Upper lobe of left lung (tissue), 6 donors: ENCODE results near the gene ATP5PF. TPM values are rescaled to one million over a fixed set of nuclear protein-coding genes. Genes with fewer than 3 reads are reported as not detected.
A peak's percentile ranks its signal among the peaks of the same experiment; 100 is the strongest.

Source experiments
- ATAC-seq, 2 donors: fragments of 200-7000 bp; cut with Tn5 transposase; one replicate each; pipeline ENCODE4 v1.9.1; 2022; ENCODE audit warnings: mild to moderate bottlenecking in 2 of 2, moderate library complexity in 2 of 2; ENCODE audit not compliant: low FRiP score in 2 of 2
- DNase-seq, 2 donors: peaks; one replicate each; pipeline ENCODE4 v3.0.0-alpha.2; 2019 to 2020
- H3K27ac ChIP-seq, 4 donors: fragments of 200-600 bp; sonication (generic); one replicate each; pipeline ENCODE4 v1.5.1; 2016 to 2019
- H3K27me3 ChIP-seq, 4 donors: fragments of 200-600 bp; sonication (generic); one replicate each; pipeline ENCODE4 v1.5.1; 2017 to 2019
- H3K36me3 ChIP-seq, 4 donors: fragments of 200-600 bp; sonication (generic); one replicate each; pipeline ENCODE4 v1.5.1; 2016 to 2019
- H3K4me1 ChIP-seq, 4 donors: fragments of 200-600 bp; sonication (generic); one replicate each; pipeline ENCODE4 v1.5.1; 2018 to 2019
- H3K4me3 ChIP-seq, 4 donors: fragments of 200-600 bp; sonication (generic); one replicate each; pipeline ENCODE4 v1.5.1; 2017 to 2019; ENCODE audit warnings: mild to moderate bottlenecking in 2 of 4, moderate library complexity in 1 of 4
- H3K9me3 ChIP-seq, 4 donors: fragments of 200-600 bp; sonication (generic); one replicate each; pipeline ENCODE4 v1.5.1; 2018 to 2019
- CTCF ChIP-seq, 6 experiments: fragments of 450-650 bp in 4 of 6; fragments of 200-600 bp in 2 of 6; sonication (generic) in 2 of 6; IDR thresholded peaks; one replicate each; pipeline ENCODE4 v1.5.1; 2016 to 2019; ENCODE audit warnings: antibody characterized with exemption in 6 of 6
- EP300 ChIP-seq, 4 donors: sonication (generic); formaldehyde crosslinking; IDR thresholded peaks; one replicate each; pipeline ENCODE4 v1.5.1; 2017; ENCODE audit warnings: antibody characterized with exemption in 4 of 4, control low read depth in 2 of 4
- POLR2A ChIP-seq, 4 donors: fragments of 450-650 bp; IDR thresholded peaks; one replicate each; pipeline ENCODE4 v1.5.1; 2016 to 2017; ENCODE audit warnings: antibody characterized with exemption in 4 of 4, mild to moderate bottlenecking in 2 of 4
- POLR2AphosphoS5 ChIP-seq, 2 donors: sonication (generic); formaldehyde crosslinking; IDR thresholded peaks; one replicate each; pipeline ENCODE4 v1.5.1; 2017; ENCODE audit warnings: antibody characterized with exemption in 2 of 2
- WGBS, 2 donors: methylation state at CpG; one replicate each; pipeline ENCODE4 v1.1.5; 2017 to 2018; 5-methylcytosine and 5-hydroxymethylcytosine counted together
- total RNA-seq, 6 donors: library from RNA; depleted of rRNA in 4 of 6; stranded (reverse); fragments of >200 nt in 4 of 6; gene quantifications; one replicate each; pipeline versions ENCODE4 v1.1.0 to v1.2.1, GENCODE V29; 2016 to 2021
- donor health status: DM: no; HTN: no; CAD: no; lungs with moderate emphysema.
- donor health status: DM: no; HTN: yes; CAD: no; lungs with severe emphysema.

The ATP5PF gene
- total RNA-seq, 6 donors from 2014 or later: 26.2 to 87.3 (median 64.1) TPM

- no peak for TF ChIP-seq CTCF (IDR thresholded peaks at IDR 0.05)
- no peak for TF ChIP-seq EP300 (IDR thresholded peaks at IDR 0.05)
- no peak for TF ChIP-seq POLR2A (IDR thresholded peaks at IDR 0.05)
- Histone ChIP-seq H3K4me1 (peaks cover 0 to 6% (median 0%) of the 10 kb centered on the region in 4 donors), H3K27me3 (no peaks in the 10 kb centered on the region), H3K9me3 (no peaks in the 10 kb centered on the region), H3K27ac (no peak overlapping the region), H3K4me3 (no peak overlapping the region), H3K36me3 (no peaks in the 10 kb centered on the region)
- ATAC-seq: no peak
- no peak for DNase-seq
- WGBS, 2 donors: 82 to 91% methylated on average over 5 to 9 of the region's 9 CpGs
Observed at GRCh38 chr21:25682382-25682781, 52.3 kb downstream of the ATP5PF start.

- ATAC-seq: no peak
Observed at GRCh38 chr21:25676451-25676850, 58.3 kb downstream of the ATP5PF start.

More at GRCh38 chr21:25676451-25676850, 58.3 kb downstream of the ATP5PF start:
- Histone ChIP-seq H3K4me3 (no peak overlapping the region), H3K27me3 (no peaks in the 10 kb centered on the region), H3K36me3 (no peaks in the 10 kb centered on the region), H3K4me1 (peaks cover 0 to 3% (median 0%) of the 10 kb centered on the region in 4 donors), H3K27ac (peak overlapping the region in 2 of 4 donors; percentile 5 to 19), H3K9me3 (no peaks in the 10 kb centered on the region)
- DNase-seq: no peak
- TF ChIP-seq CTCF (IDR thresholded peaks at IDR 0.05) (no peak), POLR2A (IDR thresholded peaks at IDR 0.05) (no peak), EP300 (IDR thresholded peaks at IDR 0.05) (no peak), POLR2AphosphoS5 (IDR thresholded peaks at IDR 0.05) (no peak)

Other genes with a start within 250 kb of the ATP5PF start
- gene MRPL39, start 127.4 kb downstream of the ATP5PF start, total RNA-seq: 10 to 100 TPM; 12.7 to 24.2 (median 19.1) TPM
- gene JAM2, start 95.6 kb downstream of the ATP5PF start, total RNA-seq: 10 to 100 TPM in 3 of 6 donors, 1 to 10 TPM in 3; 7.8 to 29.3 (median 11.2) TPM
- 10 to 100 TPM in 5 of 6 donors, 1 to 10 TPM in 1; 10.0 to 31.6 (median 18.6) TPM for gene GABPA, start 68 bp upstream of the ATP5PF start, total RNA-seq